ENCODE measurements around the gene TBC1D13. TPM values are rescaled to one million over a fixed set of nuclear protein-coding genes. Genes with fewer than 3 reads are reported as not detected.

TBC1D13 gene
- polyA plus RNA-seq, 2 of the 4 experiments (the other 2 are of a cell fraction), result 13.9 to 17.6 TPM

DNA sequence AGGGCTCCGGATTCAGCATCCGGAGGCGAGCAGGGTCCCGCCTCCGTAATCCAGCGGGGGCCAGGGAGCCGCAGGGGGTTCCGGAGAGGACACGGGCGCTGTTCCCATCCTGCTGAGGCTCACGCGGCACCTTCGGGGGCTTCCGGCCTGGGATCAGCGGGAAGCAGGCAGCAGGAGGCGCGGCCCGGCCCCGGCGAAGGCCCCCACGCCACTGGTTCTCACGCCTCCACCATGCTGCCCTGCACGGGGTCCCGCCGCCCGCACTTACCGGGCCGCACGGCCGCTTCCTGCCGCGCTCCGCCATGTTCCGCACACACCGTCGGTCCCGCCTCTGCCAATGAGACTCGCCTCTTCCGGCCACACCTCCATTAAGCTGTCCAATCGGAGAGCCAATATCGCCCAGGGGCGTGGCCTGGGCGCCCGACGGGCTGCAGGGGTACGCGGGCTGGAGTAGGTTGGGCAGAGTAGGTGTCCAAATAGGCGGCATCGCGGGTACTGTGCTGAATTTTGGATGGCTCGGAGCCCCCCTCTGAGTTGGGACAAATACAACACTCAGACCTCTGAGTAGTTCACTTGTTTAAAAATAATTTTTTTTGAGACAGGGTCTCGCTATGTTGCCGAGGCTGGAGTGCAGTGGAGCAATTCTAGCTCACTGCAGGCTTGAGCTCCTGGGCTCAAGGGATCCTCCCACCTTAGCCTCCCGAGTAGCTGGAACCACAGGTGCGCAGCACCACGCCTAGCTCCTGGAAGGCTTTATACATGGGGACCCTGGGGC lies 42.6 kb downstream of the TBC1D13 start, which contains the start of gene SPOUT1 (continued):
- TF ChIP-seq, protein P1, sequence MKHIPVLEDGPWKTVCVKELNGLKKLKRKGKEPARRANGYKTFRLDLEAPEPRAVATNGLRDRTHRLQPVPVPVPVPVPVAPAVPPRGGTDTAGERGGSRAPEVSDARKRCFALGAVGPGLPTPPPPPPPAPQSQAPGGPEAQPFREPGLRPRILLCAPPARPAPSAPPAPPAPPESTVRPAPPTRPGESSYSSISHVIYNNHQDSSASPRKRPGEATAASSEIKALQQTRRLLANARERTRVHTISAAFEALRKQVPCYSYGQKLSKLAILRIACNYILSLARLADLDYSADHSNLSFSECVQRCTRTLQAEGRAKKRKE (CRISPR knock-in tag; IDR thresholded peaks at IDR 0.05; ENCODE audit: low read depth), result no peak
- no peak for TF ChIP-seq POLR2AphosphoS2 (conservative IDR thresholded peaks at IDR 0.05; ENCODE audit: low read length)
- no peak for TF ChIP-seq NR3C1 (IDR thresholded peaks at IDR 0.05)
- no peak for TF ChIP-seq NPAS2 (CRISPR knock-in tag; IDR thresholded peaks at IDR 0.05; ENCODE audit: borderline replicate concordance)
- no peak for TF ChIP-seq FOSL2 (IDR thresholded peaks at IDR 0.05)
- no peak for TF ChIP-seq FOSL2 (CRISPR knock-in tag; IDR thresholded peaks at IDR 0.05)
- TF ChIP-seq CHD2 (IDR thresholded peaks at IDR 0.05; ENCODE audit: low read length, partially characterized antibody), result no peak
- TF ChIP-seq, protein P2, sequence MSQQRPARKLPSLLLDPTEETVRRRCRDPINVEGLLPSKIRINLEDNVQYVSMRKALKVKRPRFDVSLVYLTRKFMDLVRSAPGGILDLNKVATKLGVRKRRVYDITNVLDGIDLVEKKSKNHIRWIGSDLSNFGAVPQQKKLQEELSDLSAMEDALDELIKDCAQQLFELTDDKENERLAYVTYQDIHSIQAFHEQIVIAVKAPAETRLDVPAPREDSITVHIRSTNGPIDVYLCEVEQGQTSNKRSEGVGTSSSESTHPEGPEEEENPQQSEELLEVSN (IDR thresholded peaks at IDR 0.05; ENCODE audit: borderline replicate concordance, low read depth), result peak; percentile 58; the same call in 1 of the 2 replicates
- TF ChIP-seq ESRRA (IDR thresholded peaks at IDR 0.05; ENCODE audit: borderline replicate concordance, low read length), result no peak
- no peak for TF ChIP-seq EHF (CRISPR knock-in tag; IDR thresholded peaks at IDR 0.05)
- TF ChIP-seq RFX5 (IDR thresholded peaks at IDR 0.05), result 0 out of 2 replicates have a peak, but pooled peaks have one; percentile 17
- TF ChIP-seq KDM5A (IDR thresholded peaks at IDR 0.05), result peak; percentile 91
- no peak for TF ChIP-seq FOXS1 (CRISPR knock-in tag; IDR thresholded peaks at IDR 0.05)
- TF ChIP-seq MYC (IDR thresholded peaks at IDR 0.05; ENCODE audit: borderline replicate concordance, low read length), result no peak
- TF ChIP-seq ELK1 (IDR thresholded peaks at IDR 0.05; ENCODE audit: low read depth, low read length), result no peak
- no peak for TF ChIP-seq NFE2L2 (conservative IDR thresholded peaks at IDR 0.05; ENCODE audit: low read length)
- TF ChIP-seq HOXA7 (CRISPR knock-in tag; IDR thresholded peaks at IDR 0.05), result no peak
- no peak for TF ChIP-seq KDM1A (IDR thresholded peaks at IDR 0.05; ENCODE audit: low read depth)
- TF ChIP-seq JUNB (IDR thresholded peaks at IDR 0.05), result no peak
- no peak for TF ChIP-seq EHMT2 (IDR thresholded peaks at IDR 0.05; ENCODE audit: low read depth)
- TF ChIP-seq RARB (CRISPR knock-in tag; IDR thresholded peaks at IDR 0.05), result no peak
- TF ChIP-seq, protein P3, sequence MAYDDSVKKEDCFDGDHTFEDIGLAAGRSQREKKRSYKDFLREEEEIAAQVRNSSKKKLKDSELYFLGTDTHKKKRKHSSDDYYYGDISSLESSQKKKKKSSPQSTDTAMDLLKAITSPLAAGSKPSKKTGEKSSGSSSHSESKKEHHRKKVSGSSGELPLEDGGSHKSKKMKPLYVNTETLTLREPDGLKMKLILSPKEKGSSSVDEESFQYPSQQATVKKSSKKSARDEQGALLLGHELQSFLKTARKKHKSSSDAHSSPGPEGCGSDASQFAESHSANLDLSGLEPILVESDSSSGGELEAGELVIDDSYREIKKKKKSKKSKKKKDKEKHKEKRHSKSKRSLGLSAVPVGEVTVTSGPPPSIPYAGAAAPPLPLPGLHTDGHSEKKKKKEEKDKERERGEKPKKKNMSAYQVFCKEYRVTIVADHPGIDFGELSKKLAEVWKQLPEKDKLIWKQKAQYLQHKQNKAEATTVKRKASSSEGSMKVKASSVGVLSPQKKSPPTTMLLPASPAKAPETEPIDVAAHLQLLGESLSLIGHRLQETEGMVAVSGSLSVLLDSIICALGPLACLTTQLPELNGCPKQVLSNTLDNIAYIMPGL (CRISPR knock-in tag; IDR thresholded peaks at IDR 0.05; ENCODE audit: borderline replicate concordance), result no peak
- TF ChIP-seq, protein P4, sequence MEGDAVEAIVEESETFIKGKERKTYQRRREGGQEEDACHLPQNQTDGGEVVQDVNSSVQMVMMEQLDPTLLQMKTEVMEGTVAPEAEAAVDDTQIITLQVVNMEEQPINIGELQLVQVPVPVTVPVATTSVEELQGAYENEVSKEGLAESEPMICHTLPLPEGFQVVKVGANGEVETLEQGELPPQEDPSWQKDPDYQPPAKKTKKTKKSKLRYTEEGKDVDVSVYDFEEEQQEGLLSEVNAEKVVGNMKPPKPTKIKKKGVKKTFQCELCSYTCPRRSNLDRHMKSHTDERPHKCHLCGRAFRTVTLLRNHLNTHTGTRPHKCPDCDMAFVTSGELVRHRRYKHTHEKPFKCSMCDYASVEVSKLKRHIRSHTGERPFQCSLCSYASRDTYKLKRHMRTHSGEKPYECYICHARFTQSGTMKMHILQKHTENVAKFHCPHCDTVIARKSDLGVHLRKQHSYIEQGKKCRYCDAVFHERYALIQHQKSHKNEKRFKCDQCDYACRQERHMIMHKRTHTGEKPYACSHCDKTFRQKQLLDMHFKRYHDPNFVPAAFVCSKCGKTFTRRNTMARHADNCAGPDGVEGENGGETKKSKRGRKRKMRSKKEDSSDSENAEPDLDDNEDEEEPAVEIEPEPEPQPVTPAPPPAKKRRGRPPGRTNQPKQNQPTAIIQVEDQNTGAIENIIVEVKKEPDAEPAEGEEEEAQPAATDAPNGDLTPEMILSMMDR (IDR thresholded peaks at IDR 0.05), result no peak
- TF ChIP-seq HOXB5 (CRISPR knock-in tag; IDR thresholded peaks at IDR 0.05), result no peak
- TF ChIP-seq HOXB13 (CRISPR knock-in tag; IDR thresholded peaks at IDR 0.05; ENCODE audit: low read depth), result no peak

Measured in A549 (cell line).